GM19452 (cell line): ENCODE measurements around the gene GPR6.

Experiments used
- ATAC-seq: cut with Tn5 transposase; IDR thresholded peaks from one replicate; pipeline ENCODE4 v1.9.1; 2021; ENCODE audit not compliant: unreplicated experiment

The GPR6 gene

GRCh38 chr6:109978174-109979032 is at the start of gene GPR6:
GPR6 (plus strand) TSS chr6:109978311; CDS start chr6:109979113, 802 bp downstream.
- ATAC-seq: no peak

GRCh38 chr6:109934293-109934692 is 43.8 kb upstream of the GPR6 start:
- ATAC-seq: no peak

GRCh38 chr6:109939654-109940053 is 38.5 kb upstream of the GPR6 start:
- ATAC-seq: no peak

- ATAC-seq: no peak
These were observed 33.7 kb upstream of the GPR6 start for GRCh38 chr6:109944448-109944847.

GRCh38 chr6:109945091-109945490 is 33.0 kb upstream of the GPR6 start:
- ATAC-seq: no peak

GRCh38 chr6:109946979-109947378 is 31.1 kb upstream of the GPR6 start:
- no peak for ATAC-seq

- no peak for ATAC-seq
These were observed 28.6 kb upstream of the GPR6 start for GRCh38 chr6:109949281-109950065.

GRCh38 chr6:109955491-109955890 is 22.6 kb upstream of the GPR6 start:
- no peak for ATAC-seq

- ATAC-seq: no peak
These were observed 19.5 kb upstream of the GPR6 start for GRCh38 chr6:109958626-109959025.

GRCh38 chr6:109961611-109962041 is 16.5 kb upstream of the GPR6 start:
- ATAC-seq: no peak

GRCh38 chr6:109962271-109962670 is 15.8 kb upstream of the GPR6 start:
- no peak for ATAC-seq

- ATAC-seq: no peak
These were observed 14.4 kb upstream of the GPR6 start for GRCh38 chr6:109963598-109964170.

- no peak for ATAC-seq
These were observed 13.2 kb upstream of the GPR6 start for GRCh38 chr6:109964949-109965348.

- no peak for ATAC-seq
These were observed 11.8 kb upstream of the GPR6 start for GRCh38 chr6:109966299-109966698.

- ATAC-seq: no peak
These were observed 329 bp upstream of the GPR6 start for GRCh38 chr6:109977791-109978173.

- ATAC-seq: no peak
These were observed 1.2 kb downstream of the GPR6 start for GRCh38 chr6:109979033-109979921.

- ATAC-seq: no peak
These were observed 6.3 kb downstream of the GPR6 start for GRCh38 chr6:109984410-109984809.

- ATAC-seq: no peak
These were observed 9.1 kb downstream of the GPR6 start for GRCh38 chr6:109987196-109987595.

GRCh38 chr6:109991201-109992101 is 13.3 kb downstream of the GPR6 start:
- no peak for ATAC-seq
